Spleen (tissue), 7 donors: ENCODE data around the gene ACSF3.

Experiments used
- CTCF ChIP-seq, 11 experiments: fragments of 200-600 bp in 7 of 11; fragments of 450-650 bp in 4 of 11; sonication (generic) in 4 of 11; IDR thresholded peaks in 8 of 11; conservative IDR thresholded peaks in 3 of 11; 1 replicate in 7 of 11; 2 replicates in 4 of 11; pipeline versions ENCODE4 v1.4.0 to v1.8.0; 2016 to 2021; ENCODE audit warnings: antibody characterized with exemption in 11 of 11, inconsistent platforms in 4 of 11, mild to moderate bottlenecking in 1 of 11
- POLR2A ChIP-seq, 3 donors: fragments of 450-650 bp; IDR thresholded peaks; one replicate each; pipeline ENCODE4 v1.5.1; 2017; ENCODE audit warnings: antibody characterized with exemption in 3 of 3, mild to moderate bottlenecking in 1 of 3
- donor health status: DM: no; HTN: no; CAD: no; lungs with moderate emphysema.
- donor health status: DM: no; HTN: no; CAD: no.
- donor health status: DM: no; HTN: no; CAD: no.

- no peak for TF ChIP-seq POLR2A (IDR thresholded peaks at IDR 0.05)
- TF ChIP-seq CTCF (IDR thresholded peaks at IDR 0.05 in 8 of 11, conservative IDR thresholded peaks at IDR 0.05 in 3 of 11), result no peak
These were observed 32.6 kb upstream of the ACSF3 start for GRCh38 chr16:89061086-89061485.
